Testis (tissue), 2 donors: Measurements from ENCODE around the gene SPG7.

Experiments used
- POLR2A ChIP-seq: fragments of 450-650 bp; IDR thresholded peaks from one replicate; pipeline ENCODE4 v1.6.1; 2017; ENCODE audit warnings: antibody characterized with exemption, mild to moderate bottlenecking, moderate library complexity
- TF ChIP-seq, protein P1 (sequence below), 3 experiments: fragments of 450-650 bp in 2 of 3; fragments of 200-600 bp in 1 of 3; sonication (generic) in 1 of 3; IDR thresholded peaks; one replicate each; pipeline ENCODE4 v1.5.1; 2016 to 2019; ENCODE audit warnings: antibody characterized with exemption in 3 of 3, mild to moderate bottlenecking in 2 of 3, moderate library complexity in 1 of 3

DNA sequence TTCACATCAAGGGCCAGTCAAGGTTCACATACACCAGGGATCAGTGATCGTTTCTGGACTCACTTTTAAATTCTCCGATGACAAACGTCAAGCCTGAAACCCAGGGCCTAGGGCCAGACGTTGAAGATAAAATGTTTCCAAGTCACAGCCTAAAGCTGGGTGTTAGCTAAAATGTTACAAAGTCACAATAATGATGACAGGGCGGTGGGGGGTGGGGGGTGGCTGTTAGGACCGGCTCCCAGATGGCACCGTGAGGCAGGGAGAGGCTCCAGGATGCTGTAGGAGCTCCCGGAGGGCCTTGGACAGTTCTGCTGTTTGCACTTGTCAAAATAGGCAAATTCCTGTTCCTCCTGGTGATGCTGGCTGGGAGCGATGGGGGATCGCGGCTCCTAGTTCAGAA is 35.9 kb downstream of the SPG7 start:
- TF ChIP-seq, protein P1, sequence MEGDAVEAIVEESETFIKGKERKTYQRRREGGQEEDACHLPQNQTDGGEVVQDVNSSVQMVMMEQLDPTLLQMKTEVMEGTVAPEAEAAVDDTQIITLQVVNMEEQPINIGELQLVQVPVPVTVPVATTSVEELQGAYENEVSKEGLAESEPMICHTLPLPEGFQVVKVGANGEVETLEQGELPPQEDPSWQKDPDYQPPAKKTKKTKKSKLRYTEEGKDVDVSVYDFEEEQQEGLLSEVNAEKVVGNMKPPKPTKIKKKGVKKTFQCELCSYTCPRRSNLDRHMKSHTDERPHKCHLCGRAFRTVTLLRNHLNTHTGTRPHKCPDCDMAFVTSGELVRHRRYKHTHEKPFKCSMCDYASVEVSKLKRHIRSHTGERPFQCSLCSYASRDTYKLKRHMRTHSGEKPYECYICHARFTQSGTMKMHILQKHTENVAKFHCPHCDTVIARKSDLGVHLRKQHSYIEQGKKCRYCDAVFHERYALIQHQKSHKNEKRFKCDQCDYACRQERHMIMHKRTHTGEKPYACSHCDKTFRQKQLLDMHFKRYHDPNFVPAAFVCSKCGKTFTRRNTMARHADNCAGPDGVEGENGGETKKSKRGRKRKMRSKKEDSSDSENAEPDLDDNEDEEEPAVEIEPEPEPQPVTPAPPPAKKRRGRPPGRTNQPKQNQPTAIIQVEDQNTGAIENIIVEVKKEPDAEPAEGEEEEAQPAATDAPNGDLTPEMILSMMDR (IDR thresholded peaks at IDR 0.05), result no peak
- TF ChIP-seq POLR2A, result no peak
